H1 (cell line): ENCODE results near the gene ZFYVE27. TPM values are rescaled to one million over a fixed set of nuclear protein-coding genes. Genes with fewer than 3 reads are reported as not detected.

Source experiments
- CTCF ChIA-PET: fragments of 300-600 bp; sonication (Branson Sonifier 250); formaldehyde crosslinking; loops from one replicate; lab custom pipeline; 2021; ENCODE audit not compliant: partially characterized antibody; lab: Charles Lee
- POLR2A ChIA-PET: fragments of 300-600 bp; sonication (Branson Sonifier 250); formaldehyde crosslinking; loops from one replicate; lab custom pipeline; 2021; ENCODE audit warnings: inconsistent platforms; ENCODE audit not compliant: partially characterized antibody; lab: Charles Lee
- DNase-seq, 2 experiments: peaks; one replicate each; pipeline versions ENCODE4 v3.0.0 to v3.0.0-alpha.2; 2010 to 2022; ENCODE audit warnings: low spot score in 2 of 2, low read depth in 1 of 2, mixed read lengths in 1 of 2
- FAIRE-seq: peaks from 2 replicates; lab custom pipeline; 2011; peaks lifted over from hg19 to GRCh38; lab: Jason Lieb, UNC
- H2AFZ ChIP-seq: 2 replicates; pipeline ENCODE4 v1.8.1; 2012; ENCODE audit warnings: low read length, inconsistent platforms
- H2AK5ac ChIP-seq: 2 replicates; pipeline ENCODE4 v1.6.1; 2013; ENCODE audit warnings: low read depth, low read length
- H2BK120ac ChIP-seq: replicated peaks from 2 replicates; pipeline ENCODE3; 2013; ENCODE audit warnings: low read depth, low read length, inconsistent platforms
- H2BK12ac ChIP-seq: 2 replicates; pipeline ENCODE4 v1.6.1; 2013; ENCODE audit warnings: low read depth, low read length
- H2BK15ac ChIP-seq: 2 replicates; pipeline ENCODE4 v1.6.1; 2013; ENCODE audit warnings: low read length
- H2BK20ac ChIP-seq: 2 replicates; pipeline ENCODE4 v1.6.1; 2013; ENCODE audit warnings: low read length
- H2BK5ac ChIP-seq: 2 replicates; pipeline ENCODE4 v1.6.1; 2013; ENCODE audit warnings: low read depth, low read length
- H3K14ac ChIP-seq: 2 replicates; pipeline ENCODE4 v1.6.1; 2013; ENCODE audit warnings: inconsistent platforms; ENCODE audit not compliant: insufficient read length
- H3K18ac ChIP-seq: 2 replicates; pipeline ENCODE4 v1.6.1; 2013; ENCODE audit warnings: low read length; ENCODE audit errors: extremely low read depth
- H3K23ac ChIP-seq: 2 replicates; pipeline ENCODE4 v1.6.1; 2013; ENCODE audit warnings: inconsistent platforms; ENCODE audit not compliant: insufficient read length
- H3K23me2 ChIP-seq: 2 replicates; pipeline ENCODE4 v1.6.1; 2013; ENCODE audit warnings: low read depth, low read length
- H3K27ac ChIP-seq: 2 replicates; pipeline ENCODE4 v1.6.1; 2011; ENCODE audit warnings: low read depth, low read length, inconsistent platforms
- H3K27me3 ChIP-seq, 4 experiments: replicated peaks in 1 of 4; 1 replicate in 1 of 4; 2 replicates in 3 of 4; pipeline versions ENCODE4 v1.6.1 to v1.8.1; 2011 to 2013; ENCODE audit warnings: low read length in 3 of 4, mild to moderate bottlenecking in 3 of 4, inconsistent platforms in 2 of 4, mixed read lengths in 2 of 4, moderate library complexity in 1 of 4; ENCODE audit not compliant: control insufficient read depth in 3 of 4, insufficient read depth in 3 of 4; ENCODE audit errors: extremely low read depth in 1 of 4
- H3K36me3 ChIP-seq, 4 experiments: 2 replicates each; pipeline versions ENCODE4 v1.6.1 to v1.8.1; 2011 to 2013; ENCODE audit warnings: mild to moderate bottlenecking in 4 of 4, low read length in 3 of 4, moderate library complexity in 2 of 4, control low read depth in 1 of 4, inconsistent platforms in 1 of 4; ENCODE audit not compliant: insufficient read depth in 4 of 4, control insufficient read depth in 2 of 4
- H3K4ac ChIP-seq: replicated peaks from 2 replicates; pipeline ENCODE3; 2013; ENCODE audit warnings: low read length, low read depth, mixed read lengths, inconsistent platforms; ENCODE audit not compliant: insufficient read length
- H3K4me1 ChIP-seq, 4 experiments: replicated peaks in 1 of 4; 1 replicate in 1 of 4; 2 replicates in 3 of 4; pipeline versions ENCODE4 v1.6.1 to v1.8.1; 2011 to 2013; ENCODE audit warnings: low read length in 3 of 4, inconsistent platforms in 2 of 4, mixed read lengths in 1 of 4; ENCODE audit not compliant: insufficient read depth in 4 of 4, control insufficient read depth in 3 of 4
- H3K4me2 ChIP-seq, 2 experiments: 2 replicates each; pipeline versions ENCODE4 v1.6.1 to v1.8.1; 2011 to 2013; ENCODE audit warnings: low read depth in 2 of 2, low read length in 2 of 2, control low read depth in 1 of 2, inconsistent platforms in 1 of 2, mild to moderate bottlenecking in 1 of 2; ENCODE audit not compliant: insufficient read depth in 1 of 2
- H3K4me3 ChIP-seq, 4 experiments: fragments of 200-600, 300-600 bp in 1 of 4; sonication (generic), shearing (Covaris generic), sonication (Bioruptor Twin) in 1 of 4; 2 replicates each; pipeline versions ENCODE4 v1.5.1 to v1.8.1; 2011 to 2016; ENCODE audit warnings: low read length in 4 of 4, low read depth in 3 of 4, control low read depth in 2 of 4, inconsistent platforms in 2 of 4, mild to moderate bottlenecking in 2 of 4, mixed read lengths in 1 of 4, moderate library complexity in 1 of 4; ENCODE audit not compliant: insufficient read depth in 2 of 4; ENCODE audit errors: extremely low read depth in 1 of 4
- H3K56ac ChIP-seq: replicated peaks from 2 replicates; pipeline ENCODE3; 2013; ENCODE audit warnings: low read depth, mild to moderate bottlenecking, mixed read lengths, low read length, inconsistent platforms; ENCODE audit not compliant: insufficient read length
- H3K79me1 ChIP-seq: 2 replicates; pipeline ENCODE4 v1.6.1; 2013; ENCODE audit warnings: low read depth, low read length, control low read depth
- H3K79me2 ChIP-seq, 2 experiments: 2 replicates each; pipeline versions ENCODE4 v1.6.1 to v1.8.1; 2012 to 2013; ENCODE audit warnings: low read length in 2 of 2, mild to moderate bottlenecking in 2 of 2, inconsistent platforms in 1 of 2; ENCODE audit not compliant: insufficient read depth in 2 of 2, control insufficient read depth in 1 of 2
- H3K9ac ChIP-seq, 4 experiments: replicated peaks in 1 of 4; 1 replicate in 1 of 4; 2 replicates in 3 of 4; pipeline versions ENCODE4 v1.6.1 to v1.8.1; 2011 to 2013; ENCODE audit warnings: low read depth in 3 of 4, low read length in 3 of 4, control low read depth in 2 of 4, mild to moderate bottlenecking in 2 of 4, moderate library complexity in 2 of 4, inconsistent platforms in 1 of 4; ENCODE audit errors: extremely low read depth in 1 of 4
- H3K9me3 ChIP-seq, 2 experiments: 2 replicates each; pipeline versions ENCODE4 v1.6.1 to v1.8.1; 2012 to 2013; ENCODE audit warnings: mild to moderate bottlenecking in 2 of 2, moderate library complexity in 2 of 2, control low read depth in 1 of 2, inconsistent platforms in 1 of 2, low read depth in 1 of 2, low read length in 1 of 2, mixed read lengths in 1 of 2; ENCODE audit not compliant: insufficient read depth in 2 of 2
- H4K20me1 ChIP-seq, 2 experiments: replicated peaks in 1 of 2; 2 replicates each; pipeline versions ENCODE3 to v1.8.1; 2011 to 2013; ENCODE audit warnings: inconsistent platforms in 2 of 2, low read length in 2 of 2, mild to moderate bottlenecking in 1 of 2; ENCODE audit not compliant: insufficient read depth in 2 of 2, control insufficient read depth in 1 of 2
- H4K5ac ChIP-seq: 2 replicates; pipeline ENCODE4 v1.6.1; 2013; ENCODE audit warnings: low read length, low read depth, mixed read lengths, inconsistent platforms; ENCODE audit not compliant: insufficient read length
- H4K8ac ChIP-seq: 2 replicates; pipeline ENCODE4 v1.8.0; 2013; ENCODE audit warnings: mild to moderate bottlenecking, moderate library complexity, low read length, inconsistent platforms; ENCODE audit not compliant: insufficient read depth; ENCODE audit errors: extremely low read depth
- H4K91ac ChIP-seq: replicated peaks from 2 replicates; pipeline ENCODE3; 2013; ENCODE audit warnings: low read length, mixed read lengths, inconsistent platforms; ENCODE audit not compliant: insufficient read length
- BRCA1 ChIP-seq: IDR thresholded peaks from 2 replicates; pipeline ENCODE4 v1.6.1; 2012; ENCODE audit warnings: low read depth, low read length, improper control_type of control experiment
- CHD1 ChIP-seq: IDR thresholded peaks from 2 replicates; pipeline ENCODE4 v1.6.1; 2012; ENCODE audit warnings: low read depth, low read length, improper control_type of control experiment
- CTBP2 ChIP-seq: IDR thresholded peaks from 2 replicates; pipeline ENCODE4 v1.7.0; 2011; ENCODE audit warnings: borderline replicate concordance, mild to moderate bottlenecking, moderate library complexity, mixed read lengths, low read length; ENCODE audit not compliant: insufficient read depth, insufficient read length
- GTF2F1 ChIP-seq: IDR thresholded peaks from 2 replicates; pipeline ENCODE4 v1.6.1; 2012; ENCODE audit warnings: low read depth, low read length, improper control_type of control experiment, borderline replicate concordance
- SIN3A ChIP-seq, 2 experiments: IDR thresholded peaks in 1 of 2; conservative IDR thresholded peaks in 1 of 2; 2 replicates each; pipeline ENCODE4 v1.6.1; 2011 to 2012; ENCODE audit warnings: low read length in 2 of 2, improper control_type of control experiment in 1 of 2, low read depth in 1 of 2, mild to moderate bottlenecking in 1 of 2
- SP2 ChIP-seq: IDR thresholded peaks from 2 replicates; pipeline ENCODE4 v1.6.1; 2012; ENCODE audit warnings: mild to moderate bottlenecking, low read length, inconsistent platforms
- WGBS, 2 experiments: shearing (Covaris generic) in 1 of 2; methylation state at CpG; one replicate each; pipeline versions ENCODE4 v1.1.6 to v1.1.7; 2013 to 2015; ENCODE audit warnings: low lambda C conversion rate in 2 of 2, mixed read lengths in 2 of 2, inconsistent platforms in 1 of 2, low coverage in 1 of 2, missing lambda C conversion rate in 1 of 2; ENCODE audit not compliant: insufficient replicate concordance in 2 of 2, insufficient coverage in 1 of 2, insufficient read length in 1 of 2; ENCODE audit errors: extremely low coverage in 1 of 2, missing lambda C conversion rate in 1 of 2; 5-methylcytosine and 5-hydroxymethylcytosine counted together
- polyA plus RNA-seq, 7 experiments: library from polyadenylated mRNA; depleted of rRNA in 3 of 7; stranded (reverse) in 5 of 7; unstranded in 2 of 7; fragments of >200 nt in 5 of 7; fragments of 200-250 nt in 2 of 7; gene quantifications; 1 replicate in 5 of 7; 2 replicates in 1 of 7; 4 replicates in 1 of 7; pipeline versions ENCODE4 v1.2.1 to v1.2.3, GENCODE V29; 2011 to 2013; ENCODE audit warnings: missing spikeins in 2 of 7, mixed read lengths in 2 of 7
- total RNA-seq: library from RNA; stranded (reverse); fragmentation: NEBNext Ultra II Directional; extraction: Animal tissue kit (Norgen Biotek cat#: 25700); gene quantifications from 2 replicates; pipeline ENCODE4 v1.2.1, GENCODE V29; 2021
- TF ChIP-seq, protein P1 (sequence below): IDR thresholded peaks from 2 replicates; pipeline ENCODE4 v1.6.1; 2012; ENCODE audit warnings: low read length, inconsistent platforms

The ZFYVE27 gene
- total and polyA plus RNA-seq, 2 of the 8 experiments (the other 6 are each of a cell fraction or from before 2014, with no cell fraction given), result 16.6 to 19.8 TPM

DNA sequence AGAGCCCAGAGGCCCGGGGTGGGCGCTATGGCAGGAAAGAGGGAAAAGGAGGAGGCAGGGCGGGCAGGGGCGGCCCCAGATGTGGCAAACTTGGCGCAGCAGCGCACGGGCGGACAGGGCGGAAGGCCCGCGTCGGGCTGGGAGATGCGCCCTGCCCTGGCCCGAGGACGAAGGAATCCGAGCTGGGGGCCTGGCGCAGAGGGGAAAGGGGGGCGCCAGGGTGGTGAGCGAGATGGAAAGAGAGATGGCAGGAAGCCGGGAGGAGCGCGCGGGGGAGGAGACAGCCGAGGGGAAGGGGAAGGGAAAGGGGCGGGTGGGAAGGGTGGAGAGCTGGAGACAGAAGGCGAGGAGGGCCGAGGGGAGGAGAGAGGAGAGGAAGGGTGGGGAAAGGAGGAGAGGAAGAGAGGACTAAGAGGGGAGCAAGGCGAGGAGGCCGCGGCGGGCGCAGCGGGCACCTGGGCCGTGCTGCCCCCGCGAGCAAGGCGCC, 23.5 kb upstream of the ZFYVE27 start, which contains the start of gene MARVELD1:
TSS of gene MARVELD1 (plus strand) at position 392 of the 487 bp plus-strand sequence. CDS start 147 bp downstream, outside the sequence.
- Histone ChIP-seq H3K4me3 (peak within 1 kb of the TSS; percentile 47 to 78 (median 66)), H2BK5ac (peak within 1 kb of the TSS; percentile 95), H2BK120ac (peak within 1 kb of the TSS; percentile 77), H3K79me1 (no peaks in the 10 kb centered on the region), H3K4ac (peak within 1 kb of the TSS; percentile 65), H3K27me3 (no peaks in the 10 kb centered on the region), H3K23ac (no peak within 1 kb of the TSS), H3K18ac (peak within 1 kb of the TSS; percentile 98), H3K9me3 (no peaks in the 10 kb centered on the region), H3K27ac (peak within 1 kb of the TSS; percentile 77), H2AFZ (peak within 1 kb of the TSS; percentile 90; the same call in 1 of the 2 replicates), H2BK20ac (no peak within 1 kb of the TSS; the same call in 1 of the 2 replicates), H3K56ac (peak within 1 kb of the TSS; percentile 80), H2BK15ac (peak within 1 kb of the TSS; percentile 97), H3K9ac (peak within 1 kb of the TSS; percentile 49 to 90 (median 84)), H3K23me2 (peaks cover 16% of the 10 kb centered on the region), H4K8ac (peak within 1 kb of the TSS; percentile 90), H2AK5ac (peak within 1 kb of the TSS; percentile 40; the same call in 1 of the 2 replicates), H3K4me2 (peak within 1 kb of the TSS; percentile 74 to 97), H3K36me3 (peaks cover 0 to 16% (median 4%) of the 10 kb centered on the region in 4 experiments; a peak in 3 of 8 replicates), H3K4me1 (peaks cover 4 to 13% (median 9%) of the 10 kb centered on the region in 4 experiments), H4K5ac (peak within 1 kb of the TSS; percentile 58), H2BK12ac (0 out of 2 replicates have a peak within 1 kb of the TSS, but pooled peaks have one; percentile 94), H4K91ac (peak within 1 kb of the TSS; percentile 96), H3K79me2 (peaks cover 0 to 5% of the 10 kb centered on the region in 2 experiments; a peak in 1 of 4 replicates), H4K20me1 (no peaks in the 10 kb centered on the region), H3K14ac (no peak within 1 kb of the TSS)
- POLR2A ChIA-PET, result interaction anchor here (0.9 to 12.5 kb wide), 13 partner anchors 7 to 122 kb away, joined by 3 to 234 read pairs (median 4); partner anchors contain the start of genes AVPI1 and ZFYVE27
- DNase-seq, result peak in 1 of 2 experiments; percentile 76
- no peak for FAIRE-seq
- CTCF ChIA-PET, result interaction anchor here (0.6 to 20.9 kb wide), 8 partner anchors 8 to 328 kb away, joined by 3 to 773 read pairs (median 6); partner anchors contain the start of genes AVPI1 and ZFYVE27
- 2% methylated on average over 18 of the region's 37 CpGs; no CpG with 5 or more reads in 1 of the 2 experiments for WGBS, 2 experiments
- TF ChIP-seq CTBP2 (peak; percentile 49), SP2 (no peak), CHD1 (no peak), GTF2F1 (no peak), SIN3A (conservative IDR thresholded peaks at IDR 0.05 in 1 of 2, IDR thresholded peaks at IDR 0.05 in 1 of 2; ENCODE audit: low read depth in 1 of 2, low read length in 2 of 2) (no peak), BRCA1 (no peak)
- TF ChIP-seq, protein P1, sequence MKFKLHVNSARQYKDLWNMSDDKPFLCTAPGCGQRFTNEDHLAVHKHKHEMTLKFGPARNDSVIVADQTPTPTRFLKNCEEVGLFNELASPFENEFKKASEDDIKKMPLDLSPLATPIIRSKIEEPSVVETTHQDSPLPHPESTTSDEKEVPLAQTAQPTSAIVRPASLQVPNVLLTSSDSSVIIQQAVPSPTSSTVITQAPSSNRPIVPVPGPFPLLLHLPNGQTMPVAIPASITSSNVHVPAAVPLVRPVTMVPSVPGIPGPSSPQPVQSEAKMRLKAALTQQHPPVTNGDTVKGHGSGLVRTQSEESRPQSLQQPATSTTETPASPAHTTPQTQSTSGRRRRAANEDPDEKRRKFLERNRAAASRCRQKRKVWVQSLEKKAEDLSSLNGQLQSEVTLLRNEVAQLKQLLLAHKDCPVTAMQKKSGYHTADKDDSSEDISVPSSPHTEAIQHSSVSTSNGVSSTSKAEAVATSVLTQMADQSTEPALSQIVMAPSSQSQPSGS, result no peak
